GM21825 (cell line): Measurements from ENCODE around the gene GNAO1.
"Not testable (repeated sequence)": the region's sequence is repeated elsewhere in the genome, so short reads cannot be mapped to it uniquely, and the experiment has no call there.

ENCODE experiments used
- ATAC-seq: cut with Tn5 transposase; IDR thresholded peaks from one replicate; pipeline ENCODE4 v1.9.1; 2021; ENCODE audit warnings: mild to moderate bottlenecking, moderate library complexity; ENCODE audit not compliant: unreplicated experiment

The GNAO1 gene

DNA sequence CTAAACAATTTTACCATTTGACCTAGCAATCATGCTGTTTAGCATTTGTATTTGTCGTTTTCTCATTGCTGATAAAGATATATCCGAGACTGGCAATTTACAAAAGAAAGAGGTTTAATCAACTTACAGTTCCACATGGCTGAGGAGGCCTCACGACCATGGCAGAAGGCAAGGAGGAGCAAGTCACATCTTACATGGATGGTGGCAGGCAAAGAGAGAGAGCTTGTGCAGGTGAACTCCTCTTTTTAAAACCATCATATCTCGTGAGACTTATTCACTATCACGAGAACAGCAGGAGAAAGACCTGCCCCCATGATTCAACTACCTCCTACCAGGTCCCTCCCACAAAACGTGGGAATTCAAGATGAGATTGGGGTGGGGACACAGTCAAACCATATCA is 187.8 kb downstream of the GNAO1 start:
- ATAC-seq: not testable (repeated sequence)

DNA sequence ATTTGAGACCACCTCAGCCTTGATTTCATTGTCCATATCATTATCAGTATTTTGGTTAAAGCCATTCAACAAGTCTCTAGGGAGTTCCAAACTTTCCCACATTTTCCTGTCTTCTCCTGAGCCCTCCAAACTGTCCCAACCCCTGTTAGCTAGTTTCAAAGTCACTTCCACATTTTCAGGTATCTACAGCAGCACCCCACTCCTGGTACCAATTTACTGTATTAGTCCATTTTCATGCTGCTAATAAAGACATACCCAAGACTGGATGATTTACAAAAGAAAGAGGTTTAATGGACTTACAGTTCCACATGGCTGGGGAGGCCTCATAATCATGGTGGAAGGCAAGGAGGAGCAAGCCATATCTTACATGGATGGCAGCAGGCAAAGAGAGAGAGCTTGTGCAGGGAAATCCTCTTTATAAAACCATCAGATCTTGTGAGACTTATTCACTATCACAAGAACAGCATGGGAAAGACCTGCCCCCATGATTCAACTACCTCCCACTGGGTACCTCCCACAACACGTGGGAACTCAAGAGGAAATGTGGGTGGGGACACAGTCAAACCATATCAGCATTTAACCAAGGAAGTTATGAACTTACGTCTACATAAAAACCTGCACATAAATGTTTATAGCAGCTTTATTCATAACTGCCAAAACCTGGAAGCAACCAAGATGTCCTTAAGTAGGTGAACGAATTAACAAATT is 189.6 kb downstream of the GNAO1 start:
- not testable (repeated sequence) for ATAC-seq

DNA sequence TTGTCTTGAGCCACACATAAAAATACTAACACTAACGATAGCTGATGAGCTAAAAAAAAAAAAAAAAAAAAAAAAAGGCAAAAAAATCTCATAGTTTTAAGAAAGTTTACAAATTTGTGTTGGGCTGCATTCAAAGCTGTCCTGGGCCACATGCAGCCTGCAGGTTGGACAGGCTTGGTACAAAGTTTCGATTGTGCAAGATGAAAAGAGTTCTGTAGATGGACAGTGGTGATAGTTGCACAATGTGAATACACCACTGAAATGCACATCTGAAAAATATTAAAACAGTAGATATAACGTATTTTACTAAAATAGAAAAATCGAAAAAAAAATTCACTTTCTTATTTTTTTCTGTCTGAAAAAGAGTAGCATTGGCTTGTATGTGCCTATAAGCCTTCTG is 191.2 kb downstream of the GNAO1 start:
- ATAC-seq: no peak

DNA sequence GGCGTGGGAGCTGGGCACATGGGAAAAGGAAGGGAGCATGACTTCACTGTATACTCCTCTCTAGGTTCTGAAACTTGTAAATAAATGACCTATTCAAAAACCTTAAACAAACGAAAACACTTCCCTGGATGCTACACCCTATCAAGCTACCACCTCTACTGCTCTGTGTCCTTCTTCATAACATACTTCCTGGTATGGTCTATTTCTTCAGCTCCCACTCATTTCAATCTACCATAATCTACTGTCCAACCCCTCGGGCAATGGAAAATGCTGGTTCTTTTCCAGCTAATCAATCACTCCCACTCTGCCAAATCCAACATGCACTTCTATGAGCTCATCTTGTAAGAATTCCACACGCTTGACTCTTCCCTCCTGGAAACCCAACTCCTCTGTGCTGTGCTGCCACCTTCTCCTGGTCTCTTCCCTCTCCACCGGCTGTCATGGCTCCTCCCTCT is 191.6 kb downstream of the GNAO1 start:
- ATAC-seq: no peak

DNA sequence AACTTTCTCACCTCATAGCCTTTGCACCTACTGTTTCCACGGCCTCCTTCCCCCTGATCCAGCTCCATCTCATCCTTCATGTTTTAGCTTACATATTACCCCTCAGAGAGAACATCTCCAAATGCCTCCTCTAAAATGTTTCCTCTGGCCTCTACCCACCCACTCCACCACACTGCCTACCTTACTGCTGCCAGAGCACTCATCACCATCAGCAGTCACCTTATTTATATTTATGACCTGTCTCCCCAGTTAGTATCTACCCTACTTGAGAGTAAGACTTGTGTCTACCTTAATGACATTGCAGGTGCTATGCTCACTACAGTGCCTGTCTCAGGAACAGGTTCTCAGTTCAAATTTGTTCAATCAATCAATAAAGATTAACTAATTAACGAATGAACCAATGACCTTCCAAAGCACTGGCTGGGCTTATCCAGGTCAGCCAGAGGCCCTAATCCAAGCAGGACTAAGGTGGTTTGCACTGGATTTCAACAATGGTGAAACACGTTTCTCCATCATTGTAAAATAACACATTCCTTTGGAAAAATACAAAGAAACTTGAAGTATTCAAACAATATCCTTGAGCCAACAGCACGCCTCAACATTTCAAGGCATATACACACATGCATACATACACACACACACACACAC is 192.9 kb downstream of the GNAO1 start:
- ATAC-seq: no peak

DNA sequence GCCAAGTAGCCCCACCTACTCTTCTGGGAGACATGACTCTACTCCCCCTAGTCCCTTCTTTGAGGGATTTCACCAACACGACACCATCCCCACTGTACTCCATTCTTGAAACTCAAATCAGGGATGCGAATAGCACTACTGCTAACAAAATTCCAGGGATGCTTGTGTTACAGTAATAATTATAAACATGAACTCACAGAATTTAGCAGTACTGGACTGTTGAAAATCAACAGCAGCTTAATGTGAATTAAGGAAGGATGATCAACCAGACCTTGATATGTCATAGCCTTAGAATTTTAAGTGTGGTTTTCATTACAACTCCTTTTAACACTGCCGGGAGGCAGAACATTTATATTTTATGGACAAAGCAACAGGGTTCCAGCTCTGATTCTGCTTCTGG is 196.1 kb downstream of the GNAO1 start:
- no peak for ATAC-seq

DNA sequence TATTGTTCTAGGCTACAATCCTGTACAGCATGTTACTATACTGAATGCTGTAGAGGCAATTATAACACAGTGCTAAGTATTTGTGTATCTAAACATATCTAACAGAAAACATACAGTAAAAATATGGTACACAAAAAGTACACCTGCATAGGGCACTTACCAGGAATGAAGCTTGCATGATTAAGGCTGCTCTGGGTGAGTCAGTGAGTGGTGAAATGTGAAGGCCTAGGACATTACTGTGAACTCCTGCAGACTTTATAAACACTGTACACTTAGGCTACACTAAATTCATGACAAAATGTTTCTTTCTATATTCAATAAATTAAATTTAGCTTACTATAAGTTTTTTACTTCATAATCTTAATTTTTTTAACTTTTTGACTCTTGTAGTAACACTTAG is 196.9 kb downstream of the GNAO1 start:
- ATAC-seq: no peak

DNA sequence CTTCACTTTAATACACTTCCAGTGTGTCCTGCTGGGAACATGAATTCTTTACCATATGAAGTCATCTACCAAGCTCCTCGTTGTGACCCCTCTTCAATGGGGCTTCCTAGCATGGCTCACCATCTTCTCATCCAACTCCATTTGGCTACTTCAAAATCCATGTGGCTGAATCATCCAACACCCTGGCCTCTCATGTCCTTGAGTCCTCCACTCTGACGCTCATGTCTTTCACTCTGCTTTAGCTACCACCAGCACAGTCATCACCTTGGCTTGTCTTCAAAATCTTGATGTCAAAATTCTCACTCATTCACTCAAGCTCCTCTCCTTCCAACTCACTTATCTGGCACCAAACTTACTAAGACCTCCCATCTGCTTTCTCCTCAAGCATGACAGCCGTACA is 198.3 kb downstream of the GNAO1 start:
- no peak for ATAC-seq

DNA sequence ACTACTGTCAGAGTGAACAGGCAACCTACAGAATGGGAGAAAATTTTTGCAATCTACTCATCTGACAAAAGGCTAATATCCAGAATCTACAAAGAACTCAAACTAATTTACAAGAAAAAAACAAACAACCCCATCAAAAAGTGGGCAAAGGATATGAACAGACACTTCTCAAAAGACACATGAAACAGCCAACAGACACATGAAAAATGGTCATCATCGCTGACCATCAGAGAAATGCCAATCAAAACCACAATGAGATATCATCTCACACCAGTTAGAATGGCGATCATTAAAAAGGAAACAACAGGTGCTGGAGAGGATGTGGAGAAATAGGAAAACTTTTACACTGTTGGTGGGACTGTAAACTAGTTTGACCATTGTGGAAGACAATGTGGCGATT is 205.4 kb downstream of the GNAO1 start:
- not testable (repeated sequence) for ATAC-seq

DNA sequence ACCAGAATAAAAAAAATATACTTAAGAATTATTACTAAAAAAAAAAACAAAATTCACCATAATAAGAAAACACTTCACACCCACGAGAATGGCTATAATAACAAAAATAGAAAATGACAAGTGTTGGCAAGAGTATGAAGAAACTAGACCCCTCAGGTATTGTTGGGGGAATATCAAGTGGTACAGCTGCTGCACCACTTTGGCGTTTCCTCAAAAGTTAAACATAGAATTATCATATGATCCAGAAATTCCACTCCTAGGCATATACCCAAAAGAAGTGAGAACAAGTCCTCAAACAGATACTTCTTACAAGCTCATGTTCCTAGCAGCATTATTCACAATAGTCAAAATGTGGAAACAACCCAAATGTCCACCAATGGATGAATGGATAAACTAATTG is 207.8 kb downstream of the GNAO1 start:
- no peak for ATAC-seq

DNA sequence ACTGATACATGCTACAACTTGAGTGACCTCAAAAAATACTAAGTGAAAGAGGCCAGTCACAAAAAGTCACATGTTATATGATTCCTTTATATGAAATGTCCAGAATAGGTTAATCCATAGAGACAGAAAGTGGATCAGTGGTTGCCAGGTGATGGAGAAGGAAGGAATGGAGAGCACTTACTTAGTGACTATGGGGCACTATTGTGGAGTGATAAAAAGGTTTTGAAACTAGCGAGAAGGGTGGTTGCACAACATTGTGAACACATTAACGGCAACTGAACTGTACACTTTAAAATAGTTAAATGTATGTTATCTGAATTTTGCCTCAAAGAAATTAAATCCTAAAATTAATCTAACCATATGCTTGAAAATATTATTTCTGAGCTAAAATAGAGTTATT is 208.2 kb downstream of the GNAO1 start:
- no peak for ATAC-seq

DNA sequence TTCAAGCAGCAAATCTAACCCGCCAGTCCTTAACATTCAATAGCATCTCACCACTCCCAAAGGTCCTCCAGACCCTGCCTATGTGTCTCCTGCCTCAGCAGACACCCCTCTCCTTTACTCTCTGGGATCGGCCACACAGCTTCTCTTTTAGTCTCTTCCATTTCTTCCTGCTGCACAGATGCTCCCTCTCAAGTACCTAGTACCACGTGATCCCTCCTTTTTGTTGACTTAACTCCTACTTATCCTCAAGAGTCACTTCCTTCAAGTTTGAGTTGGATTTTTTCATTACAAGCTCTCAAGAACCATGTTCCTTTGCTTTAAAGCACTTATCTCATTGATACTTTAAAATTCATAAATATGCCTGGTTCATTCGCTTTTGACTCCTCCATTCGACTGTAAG is 209.2 kb downstream of the GNAO1 start:
- ATAC-seq: no peak

DNA sequence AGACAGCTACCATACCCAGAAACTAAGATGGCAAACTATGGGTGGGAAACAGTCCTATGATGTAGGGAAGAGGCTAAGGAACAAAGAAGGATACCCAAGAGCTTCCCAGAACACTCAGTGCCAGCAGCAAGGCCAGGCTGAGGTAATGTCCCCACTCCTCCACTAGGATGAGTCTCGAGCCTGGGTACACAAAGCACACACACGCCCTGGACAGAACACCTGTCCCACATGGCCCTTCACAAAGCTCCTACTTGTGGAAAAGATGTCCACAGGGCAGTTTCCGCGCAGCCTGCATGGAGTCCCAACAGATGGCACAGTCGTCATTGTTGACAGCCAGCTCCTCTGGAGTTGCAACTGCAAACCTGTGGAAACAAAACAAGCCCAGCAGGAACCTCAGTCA is 210.2 kb downstream of the GNAO1 start:
- ATAC-seq: no peak

DNA sequence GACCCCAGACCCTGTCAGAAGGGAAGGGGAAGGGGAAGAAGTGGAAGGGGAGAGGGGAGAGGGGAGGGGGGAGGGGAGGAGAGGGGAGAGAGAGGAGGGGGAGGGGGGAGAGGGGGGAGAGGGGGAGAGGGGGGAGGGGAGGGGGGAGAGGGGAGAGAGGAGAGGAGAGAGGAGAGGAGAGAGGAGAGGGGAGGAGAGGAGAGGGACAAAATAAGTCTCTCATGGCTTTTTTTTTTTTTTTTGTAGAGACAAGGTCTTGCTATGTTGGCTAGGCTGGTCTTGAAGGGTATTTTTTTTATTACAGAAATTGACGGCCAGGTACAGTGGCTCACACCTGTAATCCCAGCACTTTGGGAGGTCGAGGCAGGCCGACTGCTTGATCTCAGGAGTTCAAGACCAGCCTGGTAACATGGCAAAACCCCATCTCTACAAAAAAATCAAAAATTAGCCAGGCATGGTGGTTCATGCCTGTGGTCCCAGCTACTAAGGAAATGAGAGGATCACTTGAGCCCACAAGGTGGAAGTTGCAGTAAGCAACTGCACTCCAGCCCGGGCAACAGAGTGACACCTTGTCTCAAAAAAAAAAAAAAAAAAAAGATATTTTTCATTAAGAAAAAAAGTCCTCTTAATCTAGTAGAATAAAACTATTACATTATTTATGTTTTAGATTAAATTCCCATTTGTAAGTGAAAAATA is 214.8 kb downstream of the GNAO1 start:
- ATAC-seq: no peak
